Panc1 (cell line): Measurements from ENCODE around the gene SLC2A5.

ENCODE experiments used
- CTCF ChIP-seq: fragments of 450-650 bp; IDR thresholded peaks from 2 replicates; pipeline ENCODE4 v1.5.1; 2017; ENCODE audit warnings: mild to moderate bottlenecking
- POLR2AphosphoS5 ChIP-seq: IDR thresholded peaks from 2 replicates; pipeline ENCODE4 v1.6.1; 2012; ENCODE audit warnings: mild to moderate bottlenecking, low read depth, low read length, moderate library complexity
- REST ChIP-seq, 2 experiments: IDR thresholded peaks; 2 replicates each; pipeline ENCODE4 v1.6.1; 2011 to 2012; ENCODE audit warnings: low read depth in 2 of 2, control low read depth in 1 of 2, low read length in 1 of 2, mild to moderate bottlenecking in 1 of 2, moderate library complexity in 1 of 2; ENCODE audit not compliant: insufficient read depth in 1 of 2
- SIN3A ChIP-seq: IDR thresholded peaks from 2 replicates; pipeline ENCODE4 v1.6.1; 2012; ENCODE audit warnings: low read depth, mild to moderate bottlenecking, low read length, moderate library complexity, borderline replicate concordance; ENCODE audit not compliant: insufficient read depth

- no peak for TF ChIP-seq CTCF
- TF ChIP-seq REST (IDR thresholded peaks at IDR 0.05; ENCODE audit: insufficient read depth in 1 of 2, low read depth in 2 of 2, low read length in 1 of 2) = no peak
- no peak for TF ChIP-seq SIN3A
- TF ChIP-seq POLR2AphosphoS5 = no peak
These were observed 9.3 kb downstream of the SLC2A5 start for GRCh38 chr1:9059891-9060744.
